Epithelial cell of proximal tubule (primary cell): ENCODE measurements around the gene PRORP. TPM values are rescaled to one million over a fixed set of nuclear protein-coding genes. Genes with fewer than 3 reads are reported as not detected.
A peak's percentile ranks its signal among the peaks of the same experiment; 100 is the strongest.

Experiments used
- DNase-seq: peaks from one replicate; pipeline ENCODE4 v3.0.0-alpha.2; 2011; ENCODE audit warnings: low read depth
- H3K4me3 ChIP-seq: 2 replicates; pipeline ENCODE4 v1.5.1; 2011; ENCODE audit warnings: low read depth, mild to moderate bottlenecking, low read length
- CTCF ChIP-seq: conservative IDR thresholded peaks from 2 replicates; pipeline ENCODE4 v1.5.1; 2012; ENCODE audit warnings: low read depth, mild to moderate bottlenecking, low read length
- total RNA-seq: library from RNA; depleted of rRNA; stranded (reverse); fragments of >200 nt; gene quantifications from 2 replicates; pipeline ENCODE4 v1.2.3, GENCODE V29; 2015

PRORP gene
- total RNA-seq, 1 donor from 2014 or later = 40.9 TPM

GRCh38 chr14:35121026-35121886, 1.1 kb upstream of the PRORP start:
- no peak for DNase-seq
- H3K4me3 ChIP-seq = peak overlapping the region; percentile 91
- no peak for TF ChIP-seq CTCF

DNA sequence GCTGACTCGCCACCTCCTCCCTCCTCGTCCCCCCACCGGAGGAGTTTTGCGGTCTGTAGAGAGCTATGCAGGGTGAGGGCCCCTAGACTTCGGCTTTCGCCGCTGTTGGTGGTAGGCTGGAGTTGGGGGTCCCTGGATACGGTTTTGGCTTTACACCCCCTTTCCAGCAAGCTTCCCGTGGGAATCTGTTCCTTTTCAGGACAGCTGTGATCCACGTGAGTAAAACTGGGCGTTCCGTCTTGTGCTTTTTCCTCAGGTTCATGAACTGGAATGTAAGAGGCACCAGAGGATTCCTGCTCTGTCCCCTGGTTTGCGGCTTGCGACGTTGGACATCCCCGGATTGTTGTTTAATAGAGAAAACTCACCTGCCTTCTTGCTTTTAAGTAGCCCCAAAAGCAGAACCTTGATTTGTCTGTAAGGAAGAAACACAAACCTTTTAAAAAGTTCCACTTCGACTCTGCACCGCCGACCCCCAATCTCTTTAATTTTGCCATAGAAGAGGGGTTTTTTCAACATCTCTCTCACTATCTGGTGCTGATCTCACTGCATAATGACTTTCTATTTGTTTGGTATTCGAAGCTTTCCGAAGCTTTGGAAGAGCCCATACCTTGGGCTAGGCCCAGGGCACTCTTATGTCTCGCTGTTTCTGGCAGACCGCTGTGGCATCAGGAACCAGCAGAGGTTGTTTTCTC, 490 bp downstream of the PRORP start:
- peak; percentile 38 for DNase-seq
- peak; percentile 3 for TF ChIP-seq CTCF
- H3K4me3 ChIP-seq = peak overlapping the region; percentile 91

GRCh38 chr14:35123388-35123703, 994 bp downstream of the PRORP start:
- peak overlapping the region; percentile 91 for H3K4me3 ChIP-seq
- DNase-seq = no peak
- TF ChIP-seq CTCF = peak; percentile 0

DNA sequence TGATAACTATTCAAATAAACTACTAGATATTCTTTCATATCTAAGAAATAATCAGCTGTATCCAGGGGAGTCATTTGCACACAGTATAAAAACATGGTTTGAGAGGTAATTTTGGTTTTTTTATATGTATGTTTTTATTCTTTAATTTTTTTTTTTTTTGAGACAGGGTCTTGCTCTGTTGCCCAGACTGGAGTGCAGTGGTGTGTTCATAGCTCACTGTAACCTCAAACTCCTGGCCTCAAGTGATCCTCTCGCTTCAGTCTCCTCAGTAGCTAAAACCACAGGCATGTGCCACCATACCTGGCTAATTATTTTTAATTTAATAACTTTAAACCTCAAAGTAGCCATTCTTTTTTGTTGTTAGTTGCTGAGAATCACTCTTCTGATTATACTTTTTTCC, 1.8 kb downstream of the PRORP start:
- H3K4me3 ChIP-seq = peak overlapping the region; percentile 91
- TF ChIP-seq CTCF = no peak
- no peak for DNase-seq

GRCh38 chr14:35133542-35134328, 11.4 kb downstream of the PRORP start:
- no peak for TF ChIP-seq CTCF
- H3K4me3 ChIP-seq = no peak overlapping the region
- DNase-seq = no peak

DNA sequence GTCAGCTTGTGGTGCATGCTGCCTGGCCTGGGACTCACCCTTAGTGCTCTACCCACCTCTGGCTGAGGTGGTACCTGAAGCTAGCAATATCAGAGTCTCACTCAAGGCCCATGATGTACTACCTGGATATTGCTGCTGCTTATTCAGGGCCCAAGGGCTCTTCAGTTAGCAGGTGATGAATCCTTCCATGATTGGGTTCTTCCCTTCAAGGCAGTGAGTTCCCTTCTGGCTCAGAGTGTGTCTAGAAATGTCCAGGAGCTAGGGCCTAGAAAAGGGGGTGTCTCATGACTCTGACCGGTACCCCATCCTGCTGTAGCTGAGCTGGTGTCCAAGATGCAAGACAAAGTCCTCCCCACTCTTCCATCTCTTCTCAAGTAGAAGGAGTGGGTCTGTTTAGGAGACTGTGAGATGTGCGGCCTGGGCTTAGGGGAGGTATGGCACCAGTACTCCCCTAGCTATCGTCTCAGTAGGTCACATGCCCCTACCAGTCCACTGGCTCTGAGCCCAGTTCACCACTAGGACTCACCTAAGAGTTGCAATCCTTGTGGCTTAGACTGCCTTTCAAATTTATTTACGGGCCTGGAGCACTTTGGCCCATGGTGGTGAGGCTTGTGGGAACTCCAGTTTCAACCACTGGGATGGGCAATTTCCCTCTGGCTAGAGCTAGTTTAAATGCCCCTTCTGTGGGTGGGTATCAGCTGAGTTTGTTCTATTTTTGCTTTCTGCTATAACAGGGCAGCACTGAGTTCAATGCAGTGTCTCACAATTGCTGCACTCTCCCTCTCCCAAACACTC, 12.2 kb downstream of the PRORP start:
- H3K4me3 ChIP-seq = no peak overlapping the region
- DNase-seq = no peak
- no peak for TF ChIP-seq CTCF
